GM18873 (cell line): Measurements from ENCODE around the gene FAM228B.

ENCODE experiments used
- ATAC-seq: cut with Tn5 transposase; IDR thresholded peaks from one replicate; pipeline ENCODE4 v1.9.1; 2021; ENCODE audit warnings: mild to moderate bottlenecking, moderate library complexity, moderate number of reproducible peaks; ENCODE audit not compliant: unreplicated experiment, low FRiP score

FAM228B gene

GRCh38 chr2:24152413-24153197 is 29.3 kb downstream of the FAM228B start:
- ATAC-seq: no peak

- no peak for ATAC-seq
Measured at GRCh38 chr2:24153478-24153877, 30.2 kb downstream of the FAM228B start.

- ATAC-seq: no peak
Measured at GRCh38 chr2:24158131-24158530, 34.9 kb downstream of the FAM228B start.

- ATAC-seq: no peak
Measured at GRCh38 chr2:24159708-24160107, 36.4 kb downstream of the FAM228B start.

- no peak for ATAC-seq
Measured at GRCh38 chr2:24160761-24161160, 37.5 kb downstream of the FAM228B start.

GRCh38 chr2:24162494-24162893 is 39.2 kb downstream of the FAM228B start:
- no peak for ATAC-seq

- ATAC-seq: no peak
Measured at GRCh38 chr2:24163186-24163585, 39.9 kb downstream of the FAM228B start.

GRCh38 chr2:24163601-24164000 is 40.3 kb downstream of the FAM228B start:
- no peak for ATAC-seq

GRCh38 chr2:24164416-24164973 is 41.2 kb downstream of the FAM228B start:
- peak; percentile 60 for ATAC-seq

- no peak for ATAC-seq
Measured at GRCh38 chr2:24169023-24169422, 45.8 kb downstream of the FAM228B start.

GRCh38 chr2:24174851-24175277 is 51.6 kb downstream of the FAM228B start, which contains the start of gene FAM228A:
Gene FAM228A, plus strand, starts transcription at chr2:24175053. Its CDS starts 428 bp downstream, at chr2:24175481.
- no peak for ATAC-seq

GRCh38 chr2:24175631-24176187 is 52.4 kb downstream of the FAM228B start:
- ATAC-seq: no peak

- no peak for ATAC-seq
Measured at GRCh38 chr2:24176326-24176725, 53.1 kb downstream of the FAM228B start.

- no peak for ATAC-seq
Measured at GRCh38 chr2:24179683-24180082, 56.4 kb downstream of the FAM228B start.

- no peak for ATAC-seq
Measured at GRCh38 chr2:24181849-24182248, 58.6 kb downstream of the FAM228B start.

- no peak for ATAC-seq
Measured at GRCh38 chr2:24182507-24182906, 59.2 kb downstream of the FAM228B start.

- no peak for ATAC-seq
Measured at GRCh38 chr2:24183366-24184069, 60.2 kb downstream of the FAM228B start.

GRCh38 chr2:24189551-24189950 is 66.3 kb downstream of the FAM228B start:
- ATAC-seq: no peak

- no peak for ATAC-seq
Measured at GRCh38 chr2:24190503-24190902, 67.2 kb downstream of the FAM228B start.

GRCh38 chr2:24191156-24191555 is 67.9 kb downstream of the FAM228B start:
- ATAC-seq: no peak

GRCh38 chr2:24191848-24192247 is 68.6 kb downstream of the FAM228B start:
- no peak for ATAC-seq
